HG02870 (cell line): Measurements from ENCODE around the gene SUMF1.

ENCODE experiments used
- ATAC-seq: cut with Tn5 transposase; IDR thresholded peaks from one replicate; pipeline ENCODE4 v1.9.1; 2021; ENCODE audit warnings: mild to moderate bottlenecking, moderate library complexity; ENCODE audit not compliant: unreplicated experiment

The SUMF1 gene

GRCh38 chr3:4417449-4417848 lies 49.6 kb downstream of the SUMF1 start:
- ATAC-seq: no peak

GRCh38 chr3:4416961-4417360 lies 50.1 kb downstream of the SUMF1 start:
- ATAC-seq: no peak

DNA sequence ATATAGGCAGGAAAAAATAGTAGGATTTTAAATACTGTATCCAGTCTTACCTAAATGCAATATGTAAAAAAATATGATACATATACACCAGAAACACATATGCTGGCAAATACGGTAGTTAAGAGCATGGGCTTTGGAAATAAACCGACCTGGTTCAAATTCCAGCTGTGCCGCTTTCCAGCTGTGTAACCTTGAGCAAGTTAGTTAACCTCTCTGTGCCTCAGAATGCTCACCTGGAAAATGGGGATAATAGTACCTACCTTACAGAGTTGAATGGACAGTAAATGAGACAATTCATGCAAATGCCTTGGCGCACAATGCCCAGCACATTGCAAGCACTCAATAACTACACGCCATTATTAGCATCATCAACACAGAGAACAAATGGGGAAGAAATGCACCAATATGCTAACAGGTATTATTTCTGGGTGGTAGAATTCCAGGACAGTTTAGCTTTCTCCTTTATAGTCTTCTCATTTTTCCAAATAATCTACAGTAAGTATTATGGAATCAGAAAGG lies 50.6 kb downstream of the SUMF1 start:
- ATAC-seq: no peak

- no peak for ATAC-seq
Measured at GRCh38 chr3:4413467-4413866, 53.6 kb downstream of the SUMF1 start.

DNA sequence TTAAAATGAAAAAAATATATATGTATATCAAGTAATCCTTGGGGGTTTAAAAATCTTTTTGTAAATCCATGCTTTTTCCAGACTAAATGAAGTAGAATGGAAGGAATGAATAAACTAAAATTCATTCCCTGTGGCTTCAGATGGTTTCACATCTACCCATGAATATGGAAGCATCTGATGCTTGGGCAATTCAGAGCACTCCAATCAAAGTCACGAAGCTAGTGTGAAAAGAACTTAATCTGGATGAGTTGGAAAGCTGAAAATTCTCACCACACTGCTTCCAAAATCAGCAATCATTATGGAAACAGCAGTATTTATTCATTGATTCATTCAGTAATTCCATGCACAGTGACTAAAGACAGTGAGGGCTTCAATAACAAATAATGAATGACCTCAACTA lies 55.2 kb downstream of the SUMF1 start:
- no peak for ATAC-seq

- ATAC-seq: no peak
Measured at GRCh38 chr3:4411236-4411635, 55.8 kb downstream of the SUMF1 start.

DNA sequence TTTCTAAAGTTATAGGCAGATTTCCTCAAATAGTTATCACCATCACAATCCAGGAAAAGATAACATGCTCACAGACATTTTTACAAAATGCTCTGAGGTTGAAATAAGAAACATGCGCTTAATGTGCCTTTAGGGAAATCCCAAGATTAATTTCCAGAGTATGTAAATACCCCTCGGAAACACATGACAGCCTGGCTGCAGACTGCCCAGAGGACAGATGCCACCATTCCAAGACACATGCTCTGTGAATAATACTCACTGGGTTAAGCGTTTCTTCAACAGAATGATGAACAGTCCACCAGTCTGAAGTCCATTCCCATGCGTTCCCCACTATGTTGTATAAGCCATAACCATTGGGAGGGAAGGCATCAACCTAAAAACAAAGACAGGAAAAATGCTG lies 56.5 kb downstream of the SUMF1 start:
- no peak for ATAC-seq

DNA sequence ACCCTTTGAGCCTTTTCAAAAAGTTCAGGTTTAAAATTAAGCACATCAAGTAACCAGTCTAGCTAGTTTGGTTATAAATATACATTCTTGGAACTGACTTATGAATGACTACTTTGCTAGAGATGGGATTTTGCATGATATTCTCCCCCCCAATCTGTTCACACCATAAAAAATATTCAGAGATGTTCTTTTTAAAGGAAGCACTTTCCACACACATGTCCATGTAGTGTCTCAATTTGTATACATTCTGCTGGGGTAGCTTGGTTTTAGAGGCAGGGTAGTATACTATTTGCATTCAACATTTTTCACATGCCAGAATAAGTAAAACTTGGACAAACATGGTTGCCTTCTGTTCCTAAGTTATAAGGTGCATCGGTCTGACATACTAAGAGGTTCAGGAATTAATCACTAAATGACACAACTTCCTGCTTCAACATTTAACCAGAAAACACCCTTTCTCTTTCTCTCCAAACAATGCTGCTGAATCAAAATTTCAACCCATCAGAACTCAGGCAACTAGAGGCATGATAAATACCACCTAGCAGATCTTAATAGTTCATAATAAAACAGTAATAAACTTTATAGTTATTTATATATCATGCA lies 57.0 kb downstream of the SUMF1 start:
- no peak for ATAC-seq

GRCh38 chr3:4409415-4409814 lies 57.7 kb downstream of the SUMF1 start:
- peak; percentile 41 for ATAC-seq

DNA sequence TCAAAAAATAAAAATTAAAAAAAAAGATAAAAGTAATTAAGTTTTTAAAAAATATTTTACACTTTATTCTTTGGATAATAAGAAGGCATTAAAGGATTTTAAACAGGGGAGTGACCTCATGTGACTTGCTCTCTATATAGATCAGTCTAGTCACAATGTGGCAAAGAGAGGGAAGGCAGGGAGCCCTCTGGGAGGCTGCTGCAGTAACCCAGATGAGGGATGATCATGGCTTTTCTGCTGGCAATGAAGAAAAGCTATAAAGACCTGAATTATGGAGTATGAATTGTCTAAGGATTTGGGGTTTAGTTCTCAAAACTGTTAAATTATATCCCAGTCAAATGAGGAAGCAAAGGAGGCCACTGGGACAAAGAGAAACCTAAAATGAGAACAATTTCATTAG lies 58.1 kb downstream of the SUMF1 start:
- ATAC-seq: no peak

- no peak for ATAC-seq
Measured at GRCh38 chr3:4407941-4408340, 59.1 kb downstream of the SUMF1 start.

GRCh38 chr3:4406746-4407568 lies 60.1 kb downstream of the SUMF1 start:
- peak; percentile 65 for ATAC-seq

- ATAC-seq: no peak
Measured at GRCh38 chr3:4404881-4405280, 62.2 kb downstream of the SUMF1 start.

DNA sequence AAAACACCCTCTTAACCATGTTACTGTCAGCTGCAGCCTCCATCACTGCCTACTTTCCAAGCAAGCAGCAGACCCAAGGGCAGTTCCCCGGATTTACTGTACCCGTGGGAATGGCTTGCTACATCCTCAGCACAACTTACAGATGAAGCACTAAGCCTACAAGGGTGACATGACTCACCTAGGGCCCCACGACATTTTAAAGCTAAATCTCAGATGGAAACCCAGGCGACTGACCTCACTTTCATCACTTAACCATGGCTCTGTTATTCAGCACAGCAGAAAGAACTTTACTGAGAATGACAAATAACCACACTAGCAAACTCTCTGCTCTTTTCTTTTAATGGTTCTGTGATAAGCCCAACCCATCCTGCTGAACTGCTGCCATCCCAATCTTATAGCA lies 65.6 kb downstream of the SUMF1 start:
- no peak for ATAC-seq

DNA sequence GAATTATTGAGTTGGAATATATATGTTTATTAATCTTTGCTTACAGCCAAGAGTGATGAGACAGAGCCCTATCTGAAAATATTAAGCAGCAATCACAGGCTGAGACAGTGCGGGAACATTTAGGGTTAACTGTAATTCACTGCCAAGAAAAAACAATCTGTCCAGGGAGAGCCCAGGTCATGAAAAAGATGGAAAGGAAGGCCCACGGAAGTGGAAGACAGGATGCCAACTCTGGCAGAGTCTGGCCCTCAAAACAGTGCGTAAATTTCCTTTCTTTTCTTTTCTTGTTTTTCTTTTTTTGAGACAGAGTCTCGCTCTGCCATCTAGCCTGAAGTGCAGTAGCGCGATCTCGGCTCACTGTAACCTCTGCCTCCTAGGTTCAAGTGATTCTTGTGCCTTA lies 67.6 kb downstream of the SUMF1 start:
- no peak for ATAC-seq

DNA sequence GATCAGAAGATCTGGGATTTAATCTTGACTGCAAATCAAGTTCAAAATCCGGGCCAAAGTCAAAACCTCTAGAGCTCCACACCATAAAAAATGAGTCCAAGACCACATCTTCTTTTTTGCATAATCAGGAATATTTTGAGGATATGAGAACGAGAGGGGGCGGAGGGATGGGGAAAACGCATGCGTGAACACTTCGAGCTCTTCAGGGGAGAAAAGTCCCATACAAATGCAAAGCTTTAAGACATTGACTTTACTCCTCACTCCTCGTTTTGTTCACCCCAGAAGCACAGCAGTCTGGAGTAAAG lies 68.2 kb downstream of the SUMF1 start:
- no peak for ATAC-seq

- no peak for ATAC-seq
Measured at GRCh38 chr3:4398120-4398940, 68.7 kb downstream of the SUMF1 start.

DNA sequence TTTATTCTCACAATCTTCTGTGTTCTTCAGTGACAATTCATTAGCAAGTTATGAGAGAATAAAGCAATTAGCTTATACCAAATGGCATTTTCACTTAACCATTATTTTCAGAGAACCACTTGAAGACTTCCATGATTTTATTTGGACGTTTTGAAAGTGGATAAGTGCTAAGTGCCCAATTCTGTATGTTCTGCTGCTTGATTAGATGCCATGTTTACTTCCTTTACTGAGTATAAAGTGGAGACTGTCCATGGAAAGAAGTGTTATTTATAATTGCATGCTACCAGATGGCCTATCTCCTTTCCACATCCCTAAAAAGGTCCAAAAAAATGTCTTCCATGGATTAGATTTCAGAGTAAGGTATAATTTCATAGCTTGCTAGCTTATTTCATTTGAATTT lies 69.6 kb downstream of the SUMF1 start:
- no peak for ATAC-seq

DNA sequence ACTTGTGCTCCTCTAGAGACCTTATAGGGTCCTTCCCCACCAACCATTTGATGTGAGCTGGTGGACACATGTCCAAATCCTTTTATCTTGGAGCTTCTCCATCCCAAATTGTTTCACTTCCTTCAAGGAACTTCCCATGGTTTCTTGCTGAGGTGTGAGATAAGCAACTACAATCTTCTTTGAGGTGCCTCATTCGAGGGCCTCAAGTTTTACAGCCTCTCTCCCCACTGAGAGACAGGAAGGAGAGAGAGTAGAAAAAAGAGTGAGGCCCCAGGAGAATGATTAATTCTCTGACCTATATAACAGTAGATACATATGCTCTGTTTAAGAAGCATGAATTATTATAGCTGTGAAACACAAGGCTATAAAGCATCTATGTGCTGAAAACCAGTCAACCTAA lies 70.5 kb downstream of the SUMF1 start:
- ATAC-seq: no peak

- ATAC-seq: no peak
Measured at GRCh38 chr3:4396006-4396405, 71.1 kb downstream of the SUMF1 start.

GRCh38 chr3:4395448-4395847 lies 71.6 kb downstream of the SUMF1 start:
- ATAC-seq: no peak

DNA sequence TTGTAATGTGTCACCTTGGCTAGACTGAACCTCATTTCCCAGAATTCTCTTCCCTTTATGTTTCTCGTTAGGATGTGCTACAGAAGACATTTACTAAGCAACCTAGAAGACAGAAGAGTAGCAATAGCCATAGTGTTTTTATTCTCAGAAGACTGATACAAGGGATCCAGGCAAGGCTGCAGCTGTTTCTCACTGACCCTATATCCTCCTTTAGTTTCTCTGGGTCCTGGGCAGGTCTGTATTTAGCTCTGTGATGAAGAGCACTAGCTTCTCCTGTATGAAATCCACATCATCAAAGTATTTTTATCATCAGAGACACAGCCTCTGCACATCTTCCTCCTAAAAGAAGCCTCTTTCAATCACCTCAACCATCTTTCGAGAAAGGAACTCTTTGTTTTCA lies 72.5 kb downstream of the SUMF1 start:
- no peak for ATAC-seq
